ENCODE measurements around the gene NOTCH2.
"Not testable (repeated sequence)": the region's sequence is repeated elsewhere in the genome, so short reads cannot be mapped to it uniquely, and the experiment has no call there.

The NOTCH2 gene

DNA sequence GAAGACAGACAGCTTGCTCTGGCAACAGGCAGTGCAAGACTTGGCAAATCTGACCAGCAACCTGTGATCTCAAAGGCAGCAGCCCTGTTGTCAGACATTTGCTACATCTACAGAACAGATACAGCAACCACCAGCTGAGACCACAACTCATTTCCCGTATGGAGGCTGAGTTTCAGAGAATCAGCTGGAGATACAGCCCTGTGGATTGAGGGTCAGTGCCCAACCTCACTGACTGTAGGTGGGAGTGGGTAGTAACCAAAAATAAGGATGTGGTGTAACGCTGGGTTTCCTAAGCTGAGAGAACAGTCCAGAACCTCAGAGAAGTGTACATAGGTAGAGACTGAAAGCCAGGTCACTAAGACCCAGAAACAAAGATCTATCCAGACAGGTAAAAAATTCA lies 35.8 kb upstream of the NOTCH2 start:
- not testable (repeated sequence) for H3K79me2 ChIP-seq (ENCODE audit: low read length); H3K27ac ChIP-seq (ENCODE audit: low read length); H3K9me3 ChIP-seq (ENCODE audit: insufficient read depth, low read length); H3K9ac ChIP-seq (ENCODE audit: low read length); H3K4me3 ChIP-seq (ENCODE audit: low read length); H3K4me2 ChIP-seq (ENCODE audit: low read length); H3K36me3 ChIP-seq (replicated peaks; ENCODE audit: low read depth, low read length); H3K4me1 ChIP-seq (ENCODE audit: low read length); H4K20me1 ChIP-seq (ENCODE audit: insufficient read depth, low read length); H3K27me3 ChIP-seq (ENCODE audit: low read depth, low read length); H2AFZ ChIP-seq (ENCODE audit: low read depth, low read length)

DNA sequence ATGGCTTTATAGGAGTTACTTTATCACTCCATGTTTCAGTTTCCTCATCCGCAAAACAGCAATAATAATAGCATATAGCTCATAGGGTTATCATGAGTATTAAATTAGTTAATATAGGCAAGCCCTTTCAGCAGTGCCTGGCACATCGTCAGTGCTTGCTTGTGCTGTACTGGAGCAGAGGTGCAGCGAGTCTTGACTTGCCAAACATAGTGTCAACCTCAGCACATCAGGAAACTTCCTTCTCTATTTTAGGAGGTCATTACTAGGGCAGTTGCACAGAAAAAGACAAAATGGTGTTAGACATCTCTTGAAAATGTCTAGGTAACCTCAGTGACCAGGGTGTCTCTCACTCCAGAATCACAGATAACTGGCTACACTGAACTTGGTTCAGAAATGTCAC lies 34.3 kb upstream of the NOTCH2 start:
- H3K27ac ChIP-seq (ENCODE audit: low read length); H3K79me2 ChIP-seq (ENCODE audit: low read length); H3K4me1 ChIP-seq (ENCODE audit: low read length); H3K9me3 ChIP-seq (ENCODE audit: insufficient read depth, low read length); H2AFZ ChIP-seq (ENCODE audit: low read depth, low read length); H3K27me3 ChIP-seq (ENCODE audit: low read depth, low read length); H3K9ac ChIP-seq (ENCODE audit: low read length); H4K20me1 ChIP-seq (ENCODE audit: insufficient read depth, low read length); H3K4me3 ChIP-seq (ENCODE audit: low read length); H3K4me2 ChIP-seq (ENCODE audit: low read length); H3K36me3 ChIP-seq (replicated peaks; ENCODE audit: low read depth, low read length): not testable (repeated sequence)

DNA sequence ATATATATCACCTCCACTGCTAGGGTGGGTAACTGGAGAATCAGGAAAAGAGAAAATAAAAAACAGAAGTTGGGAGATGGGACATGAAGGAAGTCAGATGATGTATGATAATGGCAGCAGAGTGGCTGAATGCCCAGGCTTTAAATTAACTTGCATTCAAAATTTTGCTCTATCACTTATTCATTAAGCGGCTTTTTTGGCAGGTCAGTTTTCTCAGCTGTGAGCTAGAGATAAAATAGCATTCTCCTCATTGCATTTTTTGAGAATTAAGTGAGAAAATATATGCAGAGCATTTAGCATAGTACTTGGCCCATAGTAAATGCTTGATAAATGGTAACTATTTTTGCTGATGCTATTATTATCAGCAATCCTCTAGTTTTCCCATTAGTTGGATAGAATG lies 32.1 kb upstream of the NOTCH2 start:
- not testable (repeated sequence) for H3K27me3 ChIP-seq (ENCODE audit: low read depth, low read length); H3K79me2 ChIP-seq (ENCODE audit: low read length); H3K4me2 ChIP-seq (ENCODE audit: low read length)

DNA sequence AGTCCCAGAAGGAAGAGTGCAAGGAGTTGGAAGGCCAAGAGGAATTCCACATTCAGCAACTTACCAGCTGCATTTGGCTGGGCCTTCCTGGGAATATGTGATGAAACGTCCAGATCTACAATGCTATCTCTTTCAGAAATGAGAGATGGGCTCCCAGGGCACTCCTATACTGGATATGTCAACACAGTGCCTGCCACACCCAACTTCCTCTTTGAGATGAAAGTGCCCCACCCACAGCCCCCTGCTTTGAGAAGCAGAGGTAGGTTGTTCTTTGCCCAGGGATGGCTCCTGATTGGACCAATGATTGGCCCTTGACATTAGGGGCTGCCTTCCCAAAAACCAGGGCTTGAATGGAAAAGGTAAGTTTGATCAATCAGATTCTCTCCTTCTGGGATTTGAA lies 31.1 kb upstream of the NOTCH2 start:
- H4K20me1 ChIP-seq (ENCODE audit: insufficient read depth, low read length); H3K4me2 ChIP-seq (ENCODE audit: low read length); H3K27me3 ChIP-seq (ENCODE audit: low read depth, low read length); H3K4me3 ChIP-seq (ENCODE audit: low read length); H2AFZ ChIP-seq (ENCODE audit: low read depth, low read length); H3K4me1 ChIP-seq (ENCODE audit: low read length); H3K9me3 ChIP-seq (ENCODE audit: insufficient read depth, low read length); H3K36me3 ChIP-seq (replicated peaks; ENCODE audit: low read depth, low read length); H3K27ac ChIP-seq (ENCODE audit: low read length); H3K79me2 ChIP-seq (ENCODE audit: low read length); H3K9ac ChIP-seq (ENCODE audit: low read length): not testable (repeated sequence)

More for the DNA sequence above, 32.1 kb upstream of the NOTCH2 start:
- not testable (repeated sequence) for H3K4me3 ChIP-seq (ENCODE audit: low read length); H3K36me3 ChIP-seq (replicated peaks; ENCODE audit: low read depth, low read length); H3K9me3 ChIP-seq (ENCODE audit: insufficient read depth, low read length); H3K4me1 ChIP-seq (ENCODE audit: low read length); H3K9ac ChIP-seq (ENCODE audit: low read length); H3K27ac ChIP-seq (ENCODE audit: low read length); H2AFZ ChIP-seq (ENCODE audit: low read depth, low read length); H4K20me1 ChIP-seq (ENCODE audit: insufficient read depth, low read length)

DNA sequence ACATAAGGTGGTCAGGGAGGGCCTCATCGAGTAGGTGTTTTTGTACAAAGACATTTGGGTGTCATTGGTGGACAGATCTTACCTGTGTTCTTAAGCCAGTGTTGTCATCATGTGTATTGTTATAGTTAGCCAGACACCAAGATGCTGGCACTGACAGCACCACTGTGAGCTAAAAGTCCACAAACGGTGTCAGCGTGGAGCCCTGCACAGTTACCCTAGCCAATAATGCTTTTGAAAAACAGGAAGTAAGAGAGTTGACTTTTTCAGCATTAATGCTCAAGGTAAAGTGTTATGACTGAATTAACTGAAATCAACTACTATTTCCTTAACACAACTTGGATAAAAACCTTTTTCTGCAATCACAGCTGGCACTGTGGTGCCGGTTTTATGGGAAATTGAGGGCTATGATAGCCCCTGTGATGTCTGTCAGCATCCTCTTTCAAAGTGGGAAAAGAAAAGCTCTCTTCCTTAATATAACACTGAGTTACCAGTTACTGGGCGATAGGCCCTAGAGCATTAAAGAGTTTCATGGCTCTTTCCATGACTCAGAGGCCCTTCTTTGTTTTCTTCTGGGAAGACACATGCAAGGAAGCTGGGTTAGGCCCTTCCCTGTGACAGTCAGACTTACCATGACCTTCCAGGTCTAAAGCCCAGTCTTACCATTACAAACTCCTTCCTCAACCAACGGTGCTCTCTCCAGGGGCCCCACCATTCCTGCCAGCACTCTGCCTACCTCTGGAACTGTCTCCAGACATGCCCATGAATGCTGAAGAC lies 29.7 kb upstream of the NOTCH2 start:
- not testable (repeated sequence) for H3K9me3 ChIP-seq (ENCODE audit: insufficient read depth, low read length); H3K9ac ChIP-seq (ENCODE audit: low read length); H3K27me3 ChIP-seq (ENCODE audit: low read depth, low read length); H3K36me3 ChIP-seq (replicated peaks; ENCODE audit: low read depth, low read length); H3K27ac ChIP-seq (ENCODE audit: low read length); H3K4me1 ChIP-seq (ENCODE audit: low read length); H4K20me1 ChIP-seq (ENCODE audit: insufficient read depth, low read length); H3K79me2 ChIP-seq (ENCODE audit: low read length); H3K4me3 ChIP-seq (ENCODE audit: low read length); H2AFZ ChIP-seq (ENCODE audit: low read depth, low read length); H3K4me2 ChIP-seq (ENCODE audit: low read length)

DNA sequence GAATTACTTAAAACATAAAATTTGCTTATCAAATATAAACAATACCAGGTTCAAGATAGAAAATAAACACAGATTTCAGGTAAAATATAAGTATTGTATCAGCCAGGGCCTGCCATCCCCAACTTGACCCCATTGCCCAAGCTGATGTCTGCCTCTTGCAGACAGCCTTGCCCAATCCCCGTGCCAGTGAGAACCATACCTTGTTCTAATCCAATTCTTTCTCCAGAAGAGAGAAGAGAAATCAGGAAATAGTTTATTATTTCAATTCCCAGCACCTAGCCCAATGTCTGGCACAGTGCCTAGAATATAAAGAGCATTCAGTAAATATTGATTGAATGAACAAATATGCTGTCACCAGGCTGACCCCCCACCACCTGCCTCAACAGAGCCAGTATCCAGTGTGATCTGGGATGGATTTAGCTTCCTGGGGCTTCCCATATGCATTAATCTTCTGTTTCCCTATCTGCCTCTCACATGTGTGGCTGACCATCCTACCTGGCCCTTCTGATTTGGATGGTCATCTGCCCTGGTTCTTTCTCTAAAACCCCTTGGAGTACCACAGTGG lies 27.6 kb upstream of the NOTCH2 start:
- H3K9ac ChIP-seq (ENCODE audit: low read length); H3K27ac ChIP-seq (ENCODE audit: low read length); H3K27me3 ChIP-seq (ENCODE audit: low read depth, low read length); H3K4me2 ChIP-seq (ENCODE audit: low read length); H3K36me3 ChIP-seq (replicated peaks; ENCODE audit: low read depth, low read length); H3K4me1 ChIP-seq (ENCODE audit: low read length); H3K4me3 ChIP-seq (ENCODE audit: low read length); H4K20me1 ChIP-seq (ENCODE audit: insufficient read depth, low read length); H3K9me3 ChIP-seq (ENCODE audit: insufficient read depth, low read length); H3K79me2 ChIP-seq (ENCODE audit: low read length); H2AFZ ChIP-seq (ENCODE audit: low read depth, low read length): not testable (repeated sequence)

DNA sequence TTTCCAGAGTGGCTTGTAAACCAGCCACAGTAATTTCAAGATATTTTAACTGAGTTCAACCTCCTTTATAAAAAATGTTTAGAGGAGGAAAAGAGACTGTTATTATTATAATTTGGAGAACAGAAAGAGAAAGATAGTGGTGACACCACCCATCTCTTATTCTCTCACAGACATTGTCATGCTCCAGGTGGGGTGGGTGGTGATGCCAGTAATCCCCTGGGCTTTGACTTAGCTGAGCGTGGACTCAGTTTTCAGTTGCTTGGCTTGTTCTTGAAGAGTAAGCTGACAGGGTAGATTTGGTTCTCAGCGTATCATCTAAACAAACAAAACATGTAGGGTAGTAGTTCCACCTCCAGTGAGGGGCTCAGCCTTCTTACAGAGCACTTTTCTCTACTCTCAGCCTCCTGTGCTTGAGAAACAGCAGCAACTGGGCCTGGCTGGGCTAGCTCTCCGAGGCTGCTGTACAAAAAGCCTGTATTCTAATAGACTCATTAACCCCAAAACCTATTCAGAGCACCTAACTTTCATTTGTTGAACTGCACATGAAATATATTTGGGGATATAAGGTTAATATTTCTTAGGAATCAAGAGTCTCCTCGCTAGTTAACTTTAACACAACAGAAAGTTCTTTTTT lies 24.2 kb upstream of the NOTCH2 start:
- not testable (repeated sequence) for H2AFZ ChIP-seq (ENCODE audit: low read depth, low read length); H3K4me1 ChIP-seq (ENCODE audit: low read length); H3K27ac ChIP-seq (ENCODE audit: low read length); H3K79me2 ChIP-seq (ENCODE audit: low read length); H3K9me3 ChIP-seq (ENCODE audit: insufficient read depth, low read length); H3K36me3 ChIP-seq (replicated peaks; ENCODE audit: low read depth, low read length); H3K27me3 ChIP-seq (ENCODE audit: low read depth, low read length); H3K9ac ChIP-seq (ENCODE audit: low read length); H4K20me1 ChIP-seq (ENCODE audit: insufficient read depth, low read length); H3K4me3 ChIP-seq (ENCODE audit: low read length); H3K4me2 ChIP-seq (ENCODE audit: low read length)

DNA sequence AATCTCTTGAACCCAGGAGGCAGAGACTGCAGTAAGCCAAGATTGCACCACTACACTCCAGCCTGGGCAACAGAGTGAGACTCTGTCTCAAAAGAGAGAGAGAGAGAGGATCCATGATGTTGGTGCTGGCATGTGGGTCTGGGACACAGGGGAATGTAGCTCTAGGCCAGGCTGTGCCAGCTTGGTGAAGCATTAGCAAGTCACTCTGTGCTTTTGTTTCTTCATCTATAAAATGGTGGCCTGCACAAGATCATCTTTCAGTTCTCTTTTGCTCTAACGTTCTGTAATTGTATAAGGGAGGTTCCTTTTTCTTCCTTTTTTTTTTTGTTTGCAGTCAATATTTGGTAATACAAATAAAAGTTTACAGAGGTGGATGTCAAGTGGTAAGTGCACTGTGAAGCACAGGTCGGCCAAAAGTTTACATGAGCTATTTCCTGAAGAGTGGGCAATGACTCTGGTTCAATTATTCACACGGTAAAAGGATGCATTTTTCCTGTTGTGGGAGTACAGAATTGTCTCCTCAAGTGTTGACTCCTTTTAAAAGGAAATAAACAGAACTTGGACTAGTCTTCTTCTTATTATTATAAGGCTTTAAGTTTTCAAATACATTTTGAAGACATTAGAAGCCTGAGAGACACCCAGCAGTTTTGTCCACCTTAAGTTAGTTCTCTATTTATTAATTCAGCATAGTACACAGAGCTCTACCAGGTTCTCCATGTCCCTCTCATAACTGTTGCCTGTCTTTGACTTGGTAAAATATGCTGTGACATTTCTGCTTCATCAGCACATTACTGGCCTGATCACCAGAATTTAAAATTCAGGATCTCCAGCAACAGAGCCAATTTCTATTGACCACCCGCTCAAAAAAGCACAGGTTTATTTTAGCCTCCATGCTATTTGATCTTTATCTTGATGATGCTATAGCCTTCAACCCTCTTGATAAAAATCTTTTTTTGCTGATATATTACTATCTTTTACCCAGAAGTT lies 23.1 kb upstream of the NOTCH2 start:
- not testable (repeated sequence) for H3K4me1 ChIP-seq (ENCODE audit: low read length); H2AFZ ChIP-seq (ENCODE audit: low read depth, low read length); H3K27ac ChIP-seq (ENCODE audit: low read length); H3K9me3 ChIP-seq (ENCODE audit: insufficient read depth, low read length); H4K20me1 ChIP-seq (ENCODE audit: insufficient read depth, low read length); H3K4me2 ChIP-seq (ENCODE audit: low read length); H3K27me3 ChIP-seq (ENCODE audit: low read depth, low read length); H3K36me3 ChIP-seq (replicated peaks; ENCODE audit: low read depth, low read length); H3K4me3 ChIP-seq (ENCODE audit: low read length); H3K79me2 ChIP-seq (ENCODE audit: low read length); H3K9ac ChIP-seq (ENCODE audit: low read length)

DNA sequence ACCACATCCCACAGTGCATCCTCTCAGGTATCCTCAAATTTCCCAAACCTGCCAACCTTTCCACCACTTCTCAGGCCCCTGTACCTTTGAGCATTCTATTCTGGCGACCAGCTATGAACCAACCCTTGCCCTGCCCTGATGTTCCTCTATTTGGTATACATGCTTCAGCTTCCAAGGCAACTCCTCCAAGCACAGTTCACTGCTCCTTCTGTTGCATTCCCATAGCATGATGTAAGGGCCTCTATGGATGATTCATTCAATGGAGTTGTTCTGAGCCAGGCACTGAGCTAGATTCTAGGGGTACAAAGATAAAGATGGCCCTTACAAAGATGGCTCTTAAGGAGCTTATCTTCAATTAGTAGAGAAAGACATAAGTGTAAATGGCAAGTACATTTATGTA lies 21.4 kb upstream of the NOTCH2 start:
- H3K4me1 ChIP-seq (ENCODE audit: low read length); H3K9me3 ChIP-seq (ENCODE audit: insufficient read depth, low read length); H3K4me3 ChIP-seq (ENCODE audit: low read length); H3K9ac ChIP-seq (ENCODE audit: low read length); H3K4me2 ChIP-seq (ENCODE audit: low read length); H3K27ac ChIP-seq (ENCODE audit: low read length); H3K79me2 ChIP-seq (ENCODE audit: low read length); H4K20me1 ChIP-seq (ENCODE audit: insufficient read depth, low read length); H2AFZ ChIP-seq (ENCODE audit: low read depth, low read length); H3K36me3 ChIP-seq (replicated peaks; ENCODE audit: low read depth, low read length); H3K27me3 ChIP-seq (ENCODE audit: low read depth, low read length): not testable (repeated sequence)
